HepG2 (cell line): ENCODE data around the gene NUP93. TPM values are rescaled to one million over a fixed set of nuclear protein-coding genes. Genes with fewer than 3 reads are reported as not detected.

Experiments
- ATAC-seq: fragments of 200-7000 bp; cut with Tn5 transposase; 3 replicates; pipeline ENCODE4 v1.9.1; 2020; ENCODE audit warnings: mild to moderate bottlenecking, moderate library complexity
- BruUV-seq: library from RNA; stranded (reverse); fragments of 400-500 nt; replicated peaks from 2 replicates; lab custom pipeline; 2021; lab: Mats Ljungman, UMichigan
- CTCF ChIA-PET: fragments of 300-600 bp; formaldehyde crosslinking; extraction: SDS; loops from one replicate; lab custom pipeline; 2021; ENCODE audit warnings: low total read pairs, inconsistent platforms, low intra/inter-chr PET ratio; lab: Yijun Ruan, JAX
- POLR2A ChIA-PET: fragments of 350-600 bp; sonication (Branson Sonifier 250); formaldehyde crosslinking; loops from one replicate; lab custom pipeline; 2020; ENCODE audit warnings: antibody characterized with exemption, inconsistent platforms; lab: Yijun Ruan, JAX
- DNase-seq: peaks from one replicate; pipeline ENCODE4 v3.0.0-alpha.2; 2015; ENCODE audit warnings: low spot score
- FAIRE-seq: peaks from 3 replicates; lab custom pipeline; 2011; peaks lifted over from hg19 to GRCh38; lab: Jason Lieb, UNC
- H2AFZ ChIP-seq: one replicate; pipeline ENCODE4 v1.6.1; 2011; ENCODE audit warnings: low read length, inconsistent platforms
- H3K27ac ChIP-seq: fragments of 300-600 bp; 3 replicates; pipeline ENCODE4 v1.8.0; 2011; ENCODE audit warnings: mixed run types, mild to moderate bottlenecking, mixed read lengths, low read length, inconsistent platforms; ENCODE audit not compliant: insufficient read depth; ENCODE audit errors: extremely low read length
- H3K27me3 ChIP-seq, 2 experiments: fragments of 200-600 bp in 1 of 2; 2 replicates in 1 of 2; 3 replicates in 1 of 2; pipeline versions ENCODE4 v1.6.0 to v1.8.0; 2011; ENCODE audit warnings: low read length in 2 of 2, mild to moderate bottlenecking in 2 of 2, moderate library complexity in 2 of 2, inconsistent platforms in 1 of 2; ENCODE audit not compliant: insufficient read depth in 2 of 2, control insufficient read depth in 1 of 2
- H3K36me3 ChIP-seq, 2 experiments: fragments of 200-600 bp in 1 of 2; replicated peaks in 1 of 2; 2 replicates in 1 of 2; 3 replicates in 1 of 2; pipeline versions ENCODE4 v1.5.1 to v1.8.0; 2011; ENCODE audit warnings: low read length in 2 of 2, inconsistent platforms in 1 of 2; ENCODE audit not compliant: insufficient read depth in 2 of 2, control insufficient read depth in 1 of 2
- H3K4me1 ChIP-seq: 2 replicates; pipeline ENCODE4 v1.5.1; 2012; ENCODE audit warnings: low read length, inconsistent platforms; ENCODE audit not compliant: insufficient read depth
- H3K4me2 ChIP-seq: 2 replicates; pipeline ENCODE4 v1.6.0; 2011; ENCODE audit warnings: low read depth, low read length, inconsistent platforms
- H3K4me3 ChIP-seq, 3 experiments: fragments of 200-600 bp in 1 of 3; sonication (generic), shearing (Covaris generic) in 1 of 3; replicated peaks in 1 of 3; 2 replicates each; pipeline ENCODE4 v1.5.1; 2011 to 2016; ENCODE audit warnings: low read length in 3 of 3, inconsistent platforms in 2 of 3, low read depth in 2 of 3, mild to moderate bottlenecking in 2 of 3, control low read depth in 1 of 3, mixed read lengths in 1 of 3; ENCODE audit not compliant: insufficient read depth in 1 of 3
- H3K79me2 ChIP-seq: one replicate; pipeline ENCODE4 v1.6.1; 2011; ENCODE audit warnings: low read length, inconsistent platforms; ENCODE audit not compliant: insufficient read depth
- H3K9ac ChIP-seq: 2 replicates; pipeline ENCODE4 v1.6.0; 2011; ENCODE audit warnings: mild to moderate bottlenecking, low read depth, low read length, inconsistent platforms; ENCODE audit not compliant: insufficient read depth
- H3K9me3 ChIP-seq: 2 replicates; pipeline ENCODE4 v1.5.1; 2012; ENCODE audit warnings: mild to moderate bottlenecking, low read length
- H4K20me1 ChIP-seq: 2 replicates; pipeline ENCODE4 v1.6.0; 2011; ENCODE audit warnings: inconsistent platforms, mild to moderate bottlenecking, low read length, moderate library complexity; ENCODE audit not compliant: insufficient read depth
- MAFG ChIP-seq: sonication (generic); formaldehyde crosslinking; IDR thresholded peaks from 2 replicates; pipeline ENCODE4 v1.5.1; 2020; ENCODE audit warnings: mild to moderate bottlenecking, missing genetic modification reagents
- PRDM15 ChIP-seq: sonication (generic); formaldehyde crosslinking; IDR thresholded peaks from 2 replicates; pipeline ENCODE4 v1.4.0; 2020; ENCODE audit warnings: missing genetic modification reagents
- RAD51 ChIP-seq: fragments of 450-650 bp; IDR thresholded peaks from 2 replicates; pipeline ENCODE4 v1.6.1; 2016; ENCODE audit warnings: borderline replicate concordance
- ZBED4 ChIP-seq: sonication (generic); formaldehyde crosslinking; IDR thresholded peaks from 2 replicates; pipeline ENCODE4 v1.4.0; 2020; ENCODE audit warnings: missing genetic modification reagents, borderline replicate concordance
- ZNF30 ChIP-seq: sonication (generic); formaldehyde crosslinking; IDR thresholded peaks from 2 replicates; pipeline ENCODE4 v1.5.0; 2020; ENCODE audit warnings: mild to moderate bottlenecking, missing genetic modification reagents
- ZNF652 ChIP-seq: IDR thresholded peaks from 2 replicates; pipeline ENCODE4 v1.6.1; 2016; ENCODE audit warnings: low read depth, borderline replicate concordance
- ZSCAN31 ChIP-seq: sonication (generic); formaldehyde crosslinking; IDR thresholded peaks from 2 replicates; pipeline ENCODE4 v1.5.0; 2020; ENCODE audit warnings: low read depth, mild to moderate bottlenecking, missing genetic modification reagents
- WGBS: methylation state at CpG from one replicate; pipeline ENCODE4 v1.1.6; 2017; ENCODE audit warnings: low lambda C conversion rate; 5-methylcytosine and 5-hydroxymethylcytosine counted together
- in situ Hi-C: cut with HindIII; loops from 2 replicates; pipeline ENCODE4 v1.10.0; 2017; ENCODE audit warnings: low pct_unique_long_range_greater_than_20kb; ENCODE audit not compliant: extremely low pct_ligation_motif_present
- intact Hi-C: fragments of 100-400 bp; cut with micrococcal nuclease; formaldehyde crosslinking; loops from one replicate; pipeline ENCODE4 v1.10.0; 2022; ENCODE audit not compliant: unreplicated experiment
- polyA plus RNA-seq, 8 experiments: library from polyadenylated mRNA; depleted of rRNA in 3 of 8; stranded (reverse) in 7 of 8; unstranded in 1 of 8; fragments of >200 nt; fragmentation: Illumina TruSeq in 4 of 8; extraction: Trizol in 4 of 8; gene quantifications; 2 replicates each; pipeline versions ENCODE4 v1.2.1 to v1.2.3, GENCODE V29; 2011 to 2016; ENCODE audit warnings: low read depth in 4 of 8, missing spikeins in 1 of 8, mixed read lengths in 1 of 8; ENCODE audit not compliant: insufficient read depth in 1 of 8
- total RNA-seq, 5 experiments: library from RNA; depleted of rRNA; stranded (reverse); fragments of >200 nt; fragmentation: Illumina TruSeq; extraction: Trizol; gene quantifications; 2 replicates each; pipeline ENCODE4 v1.2.3, GENCODE V29; 2016; ENCODE audit warnings: low read depth in 1 of 5

NUP93 gene
- total and polyA plus RNA-seq, 2 of the 13 experiments (the other 11 are each of a cell fraction or from before 2014, with no cell fraction given), result 58.5 to 140 TPM

- Histone ChIP-seq H3K4me3 (no peak overlapping the region), H4K20me1 (no peaks in the 10 kb centered on the region), H3K9me3 (no peaks in the 10 kb centered on the region), H3K4me1 (peaks cover 53% of the 10 kb centered on the region), H3K79me2 (no peaks in the 10 kb centered on the region), H3K9ac (no peak overlapping the region), H3K4me2 (no peak overlapping the region), H2AFZ (no peak overlapping the region), H3K36me3 (peaks cover 10 to 39% of the 10 kb centered on the region in 2 experiments; a peak in 4 of 5 replicates), H3K27ac (no peak overlapping the region), H3K27me3 (no peaks in the 10 kb centered on the region)
- POLR2A ChIA-PET, result interaction anchor here (1.3 kb wide), 1 partner anchor 75 kb away, joined by 3 read pairs; no protein-coding TSS in a partner anchor
- BruUV-seq, result no TSS peak
- ATAC-seq (no peak), FAIRE-seq (no peak), DNase-seq (no peak)
- intact Hi-C loops, result no loop called here
- WGBS, result 98% methylated on average over 6 of the region's 6 CpGs
- CTCF ChIA-PET, result no interaction called here
- no peak for TF ChIP-seq ZBED4
- no peak for TF ChIP-seq RAD51
- TF ChIP-seq ZSCAN31 (CRISPR knock-in tag), result no peak
- TF ChIP-seq MAFG, result no peak
- no peak for TF ChIP-seq ZNF30 (CRISPR knock-in tag)
- TF ChIP-seq ZNF652 (CRISPR knock-in tag), result no peak
- no peak for TF ChIP-seq PRDM15
- in situ Hi-C loops, result no loop called here
Observed at GRCh38 chr16:56844056-56844455, 114.1 kb downstream of the NUP93 start.
